GM19238 (cell line): ENCODE measurements around the gene ALPG.
"Not testable (repeated sequence)": the region's sequence is repeated elsewhere in the genome, so short reads cannot be mapped to it uniquely, and the experiment has no call there.

Experiments
- DNase-seq: peaks from one replicate; pipeline ENCODE4 v3.0.0; 2011; ENCODE audit warnings: low spot score; ENCODE audit not compliant: insufficient read length

ALPG gene

DNA sequence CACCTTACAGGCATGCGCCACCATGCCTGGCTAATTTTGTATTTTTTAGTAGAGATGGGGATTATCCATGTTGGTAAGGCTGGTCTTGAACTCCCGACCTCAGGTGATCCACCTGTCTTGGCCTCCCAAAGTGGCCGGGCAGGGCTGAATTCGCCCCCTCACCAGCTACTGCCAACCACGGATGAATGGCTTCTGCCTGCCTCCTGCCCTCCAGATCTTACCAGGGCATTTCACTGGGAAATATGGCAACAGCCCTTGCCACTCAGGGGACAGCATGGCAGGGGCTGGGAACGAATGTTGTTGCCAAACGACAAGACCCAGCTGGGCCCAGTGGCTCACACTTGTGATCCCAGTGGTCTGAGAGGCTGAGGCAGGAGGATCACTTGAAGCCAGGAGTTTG lies 29.9 kb upstream of the ALPG start:
- DNase-seq: no peak

DNA sequence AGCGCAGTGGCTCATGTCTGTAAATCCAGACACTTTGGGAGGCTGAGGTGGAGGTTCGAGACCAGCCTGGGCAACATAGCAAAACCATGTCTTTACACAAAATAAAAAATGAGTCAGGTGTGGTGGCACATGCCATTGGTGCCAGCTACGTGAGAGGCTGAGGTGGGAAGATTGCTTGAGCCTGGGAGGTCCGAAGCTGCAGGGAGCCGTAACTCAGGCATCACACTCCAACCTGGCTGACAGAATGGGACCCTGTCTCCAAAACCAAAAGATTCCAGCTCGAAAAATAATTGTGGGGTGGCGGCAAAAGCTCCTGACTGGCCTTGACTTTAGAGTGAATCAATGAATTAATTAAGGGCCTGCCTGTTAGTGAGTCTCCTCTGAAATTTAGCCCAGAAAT lies 29.3 kb upstream of the ALPG start:
- no peak for DNase-seq

DNA sequence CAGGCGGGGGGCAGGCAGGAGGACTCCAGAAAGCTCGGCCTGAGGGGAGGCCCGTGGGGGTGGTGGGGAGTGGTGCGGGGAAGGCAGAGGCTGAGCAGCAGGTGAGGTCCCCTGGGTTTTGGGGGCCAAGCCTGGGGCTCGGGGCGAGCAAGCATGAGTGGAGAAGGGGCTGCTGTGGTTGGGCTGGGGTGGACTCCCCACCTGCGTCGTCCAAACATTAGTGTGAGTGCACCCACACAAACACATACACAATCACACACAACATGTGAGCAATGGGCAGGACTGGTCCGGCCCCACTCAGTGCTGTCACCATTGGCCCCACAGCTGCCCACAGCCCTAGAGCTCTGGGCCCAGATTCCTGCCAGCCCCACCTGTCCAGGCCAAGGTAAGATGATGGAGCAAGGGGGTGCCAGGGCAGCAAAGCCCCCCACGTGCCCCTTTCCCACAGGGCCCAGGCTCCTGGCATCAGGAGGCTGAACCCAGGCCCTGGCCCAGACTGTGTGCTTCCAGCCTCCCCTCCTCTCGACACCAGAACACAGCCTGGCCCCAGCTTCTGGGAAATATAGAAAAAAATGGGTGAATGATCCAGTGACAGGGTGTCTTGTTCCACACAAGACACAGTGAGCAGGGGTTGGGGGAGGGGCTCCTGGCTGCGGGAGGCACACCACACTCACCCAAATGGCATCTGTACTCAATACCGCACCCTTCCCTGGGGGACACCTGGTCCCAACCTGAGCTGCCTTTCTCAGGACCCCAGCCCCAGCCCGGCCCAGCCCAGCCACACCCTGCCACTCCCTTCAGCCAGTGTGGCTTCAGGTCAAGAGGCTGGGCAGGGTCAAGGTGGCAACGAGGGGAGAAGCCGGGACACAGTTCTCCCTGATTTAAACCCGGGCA lies 28.6 kb upstream of the ALPG start:
- DNase-seq: no peak

DNA sequence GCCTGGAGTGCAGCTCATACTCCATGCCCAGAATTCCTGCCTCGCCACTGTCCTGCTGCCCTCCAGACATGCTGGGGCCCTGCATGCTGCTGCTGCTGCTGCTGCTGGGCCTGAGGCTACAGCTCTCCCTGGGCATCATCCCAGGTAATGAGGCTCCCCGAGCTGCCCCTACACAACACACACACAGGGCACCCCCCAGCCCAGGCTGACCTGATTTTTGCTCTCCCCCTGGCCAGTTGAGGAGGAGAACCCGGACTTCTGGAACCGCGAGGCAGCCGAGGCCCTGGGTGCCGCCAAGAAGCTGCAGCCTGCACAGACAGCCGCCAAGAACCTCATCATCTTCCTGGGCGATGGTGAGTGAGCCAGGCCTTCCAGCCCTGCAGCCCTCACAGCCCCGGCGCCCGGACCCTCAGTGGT lies 27.9 kb upstream of the ALPG start, which contains the start of gene ALPP:
TSS of gene ALPP (plus strand) at position 17 of the 417 bp plus-strand sequence. CDS start at position 69, 52 bp downstream.
- not testable (repeated sequence) for DNase-seq

DNA sequence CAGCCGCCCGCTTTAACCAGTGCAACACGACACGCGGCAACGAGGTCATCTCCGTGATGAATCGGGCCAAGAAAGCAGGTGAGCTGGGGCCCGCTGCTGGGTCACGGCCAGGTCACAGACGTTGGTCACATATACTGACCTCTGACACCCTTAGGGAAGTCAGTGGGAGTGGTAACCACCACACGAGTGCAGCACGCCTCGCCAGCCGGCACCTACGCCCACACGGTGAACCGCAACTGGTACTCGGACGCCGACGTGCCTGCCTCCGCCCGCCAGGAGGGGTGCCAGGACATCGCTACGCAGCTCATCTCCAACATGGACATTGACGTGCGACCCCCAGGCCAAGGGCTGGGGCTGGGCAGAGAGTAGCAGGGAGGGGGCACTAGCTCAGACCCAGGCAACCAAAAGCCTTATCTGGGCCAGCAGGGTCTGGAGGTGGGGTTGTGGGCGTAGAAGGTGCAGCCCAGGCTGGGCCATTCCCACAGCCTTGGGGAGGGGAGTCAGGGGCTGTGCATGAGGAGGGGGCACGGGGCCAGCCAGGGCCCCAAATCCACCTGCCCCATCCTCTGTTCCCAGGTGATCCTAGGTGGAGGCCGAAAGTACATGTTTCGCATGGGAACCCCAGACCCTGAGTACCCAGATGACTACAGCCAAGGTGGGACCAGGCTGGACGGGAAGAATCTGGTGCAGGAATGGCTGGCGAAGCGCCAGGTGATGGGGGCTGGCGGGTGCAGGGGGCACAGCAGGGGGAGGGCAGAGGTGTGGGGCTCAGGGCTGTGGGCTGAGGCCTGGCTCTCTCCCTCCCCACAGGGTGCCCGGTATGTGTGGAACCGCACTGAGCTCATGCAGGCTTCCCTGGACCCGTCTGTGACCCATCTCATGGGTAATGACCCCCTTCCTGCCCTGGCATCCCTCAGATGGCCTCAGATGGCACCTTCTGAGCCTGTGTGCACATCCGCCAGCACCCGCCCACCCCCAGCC lies 26.7 kb upstream of the ALPG start:
- DNase-seq: not testable (repeated sequence)

DNA sequence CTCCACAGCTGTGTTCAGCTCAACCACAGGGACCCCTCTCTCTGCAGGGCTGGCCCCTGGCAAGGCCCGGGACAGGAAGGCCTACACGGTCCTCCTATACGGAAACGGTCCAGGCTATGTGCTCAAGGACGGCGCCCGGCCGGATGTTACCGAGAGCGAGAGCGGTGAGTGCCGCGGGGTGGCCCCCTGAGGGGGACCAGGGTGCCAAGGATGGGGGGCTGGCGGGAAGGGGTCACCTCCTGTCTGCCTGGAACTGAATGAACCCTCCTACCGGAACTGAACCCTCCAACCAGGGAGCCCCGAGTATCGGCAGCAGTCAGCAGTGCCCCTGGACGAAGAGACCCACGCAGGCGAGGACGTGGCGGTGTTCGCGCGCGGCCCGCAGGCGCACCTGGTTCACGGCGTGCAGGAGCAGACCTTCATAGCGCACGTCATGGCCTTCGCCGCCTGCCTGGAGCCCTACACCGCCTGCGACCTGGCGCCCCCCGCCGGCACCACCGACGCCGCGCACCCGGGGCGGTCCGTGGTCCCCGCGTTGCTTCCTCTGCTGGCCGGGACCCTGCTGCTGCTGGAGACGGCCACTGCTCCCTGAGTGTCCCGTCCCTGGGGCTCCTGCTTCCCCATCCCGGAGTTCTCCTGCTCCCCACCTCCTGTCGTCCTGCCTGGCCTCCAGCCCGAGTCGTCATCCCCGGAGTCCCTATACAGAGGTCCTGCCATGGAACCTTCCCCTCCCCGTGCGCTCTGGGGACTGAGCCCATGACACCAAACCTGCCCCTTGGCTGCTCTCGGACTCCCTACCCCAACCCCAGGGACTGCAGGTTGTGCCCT lies 25.2 kb upstream of the ALPG start:
- not testable (repeated sequence) for DNase-seq

DNA sequence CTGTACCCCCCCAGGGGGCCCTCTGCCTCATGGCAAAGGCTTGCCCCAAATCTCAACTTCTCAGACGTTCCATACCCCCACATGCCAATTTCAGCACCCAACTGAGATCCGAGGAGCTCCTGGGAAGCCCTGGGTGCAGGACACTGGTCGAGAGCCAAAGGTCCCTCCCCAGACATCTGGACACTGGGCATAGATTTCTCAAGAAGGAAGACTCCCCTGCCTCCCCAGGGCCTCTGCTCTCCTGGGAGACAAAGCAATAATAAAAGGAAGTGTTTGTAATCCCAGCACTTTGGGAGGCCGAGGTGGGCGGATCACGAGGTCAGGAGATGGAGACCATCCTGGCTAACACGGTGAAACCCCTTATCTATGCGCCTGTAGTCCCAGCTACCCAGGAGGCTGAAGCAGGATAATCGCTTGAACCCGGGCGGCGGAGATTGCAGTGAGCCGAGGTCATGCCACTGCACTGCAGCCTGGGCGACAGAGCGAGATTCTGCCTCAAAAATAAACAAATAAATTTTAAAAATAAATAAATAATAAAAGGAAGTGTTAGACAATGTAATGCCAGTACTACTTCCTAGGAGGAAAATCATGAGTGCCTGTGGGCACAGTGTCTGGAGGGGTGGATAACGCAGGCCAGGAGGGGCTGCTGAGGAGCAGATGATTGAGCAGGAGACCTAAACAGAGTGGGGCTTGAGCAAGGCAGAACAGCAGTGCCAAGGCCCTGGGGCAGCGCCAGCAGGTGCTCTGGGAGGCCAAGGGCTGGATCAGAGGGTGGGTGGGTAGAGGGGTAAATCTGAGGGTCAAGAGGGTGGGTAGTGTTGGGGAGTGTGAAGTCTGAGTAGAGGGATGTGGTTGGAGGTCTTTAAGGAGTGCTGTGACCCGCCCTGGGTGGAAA lies 24.1 kb upstream of the ALPG start:
- no peak for DNase-seq

DNA sequence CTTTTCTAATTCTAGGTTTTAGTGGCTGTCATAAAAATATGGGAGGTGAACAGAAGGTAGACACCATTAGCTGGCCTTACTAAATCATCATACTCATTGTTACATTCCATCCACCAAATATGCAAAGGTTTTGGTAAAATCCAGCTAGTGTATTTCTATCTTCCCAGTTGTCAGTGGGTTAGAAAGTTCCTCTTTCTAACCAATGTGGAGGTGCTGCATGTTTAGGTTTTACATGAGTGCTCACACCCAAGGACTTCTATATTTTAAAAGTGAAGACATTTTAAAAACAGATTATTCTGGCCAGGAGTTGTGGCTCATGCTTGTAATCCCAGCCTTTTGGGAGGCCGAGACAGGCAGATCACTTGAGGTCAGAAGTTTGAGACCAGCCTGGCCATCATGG lies 22.2 kb upstream of the ALPG start:
- no peak for DNase-seq

DNA sequence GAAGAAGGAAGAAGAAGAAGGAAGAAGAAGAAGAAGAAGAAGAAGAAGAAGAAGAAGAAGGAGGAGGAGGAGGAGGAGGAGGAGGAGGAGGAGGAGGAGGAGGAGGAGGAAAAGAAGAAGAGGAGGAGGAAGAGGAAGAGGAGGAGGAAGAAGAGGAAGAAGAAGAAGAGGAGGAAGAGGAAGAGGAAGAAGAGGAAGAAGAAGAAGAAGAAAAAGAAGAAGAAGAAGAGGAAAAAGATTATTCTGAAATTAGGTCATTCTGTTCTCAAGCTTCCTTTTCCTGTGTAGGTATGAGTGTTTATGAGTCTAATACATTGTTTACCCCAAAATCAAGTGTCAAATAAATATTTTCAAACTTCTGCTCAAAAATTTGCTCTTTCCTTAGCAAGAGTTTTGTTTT lies 21.6 kb upstream of the ALPG start:
- DNase-seq: not testable (repeated sequence)

DNA sequence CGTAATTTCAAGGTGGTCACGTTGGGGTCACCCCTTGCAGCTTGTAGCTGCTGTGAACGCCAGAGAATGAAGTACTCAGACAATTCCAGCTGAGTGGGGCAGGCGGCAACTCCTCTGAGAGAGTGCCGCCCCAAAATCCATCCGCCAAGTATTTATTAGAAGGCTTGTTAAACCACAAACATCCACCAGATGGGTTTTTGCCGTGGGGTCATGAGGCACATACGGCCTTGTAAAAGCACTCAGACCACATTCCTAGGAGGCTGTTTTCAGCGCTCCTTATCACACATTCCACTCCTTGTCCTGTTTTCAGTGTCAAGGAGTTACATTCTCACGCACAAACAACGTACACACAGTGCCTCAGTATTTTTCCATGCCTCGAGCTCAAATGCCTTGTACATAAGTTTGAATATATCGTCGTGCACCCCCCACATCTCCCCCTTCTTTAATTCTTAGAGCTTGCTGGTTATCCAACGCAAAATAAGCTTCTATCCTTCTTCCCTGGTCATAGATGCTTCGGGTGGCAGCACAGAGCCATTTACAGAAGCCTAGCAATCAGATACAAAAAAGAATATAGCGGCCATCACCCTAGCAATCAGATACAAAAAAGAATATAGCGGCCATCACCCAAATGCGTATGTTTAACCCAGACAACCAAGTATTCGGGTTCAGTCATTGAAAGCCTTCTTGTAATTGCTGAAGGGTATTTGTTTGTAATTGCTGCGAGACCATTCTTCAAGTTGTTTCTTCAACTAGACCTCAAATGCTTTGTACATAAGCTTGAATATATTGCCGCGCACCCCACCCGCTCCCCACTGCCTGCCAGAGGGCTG lies 20.8 kb upstream of the ALPG start:
- DNase-seq: no peak

DNA sequence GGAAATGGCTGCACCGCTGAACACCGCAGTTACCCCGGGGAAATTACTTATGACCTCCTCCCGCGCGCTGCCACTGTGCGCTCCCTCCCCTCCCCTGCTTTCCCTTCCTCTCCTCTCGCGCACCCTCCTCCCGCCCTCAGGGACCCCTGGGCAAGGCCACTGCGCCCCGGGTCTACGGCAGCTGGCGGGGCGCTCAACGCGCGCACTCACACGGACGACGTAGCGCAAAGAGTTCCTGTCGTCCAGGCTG lies 20.2 kb upstream of the ALPG start:
- DNase-seq: no peak

DNA sequence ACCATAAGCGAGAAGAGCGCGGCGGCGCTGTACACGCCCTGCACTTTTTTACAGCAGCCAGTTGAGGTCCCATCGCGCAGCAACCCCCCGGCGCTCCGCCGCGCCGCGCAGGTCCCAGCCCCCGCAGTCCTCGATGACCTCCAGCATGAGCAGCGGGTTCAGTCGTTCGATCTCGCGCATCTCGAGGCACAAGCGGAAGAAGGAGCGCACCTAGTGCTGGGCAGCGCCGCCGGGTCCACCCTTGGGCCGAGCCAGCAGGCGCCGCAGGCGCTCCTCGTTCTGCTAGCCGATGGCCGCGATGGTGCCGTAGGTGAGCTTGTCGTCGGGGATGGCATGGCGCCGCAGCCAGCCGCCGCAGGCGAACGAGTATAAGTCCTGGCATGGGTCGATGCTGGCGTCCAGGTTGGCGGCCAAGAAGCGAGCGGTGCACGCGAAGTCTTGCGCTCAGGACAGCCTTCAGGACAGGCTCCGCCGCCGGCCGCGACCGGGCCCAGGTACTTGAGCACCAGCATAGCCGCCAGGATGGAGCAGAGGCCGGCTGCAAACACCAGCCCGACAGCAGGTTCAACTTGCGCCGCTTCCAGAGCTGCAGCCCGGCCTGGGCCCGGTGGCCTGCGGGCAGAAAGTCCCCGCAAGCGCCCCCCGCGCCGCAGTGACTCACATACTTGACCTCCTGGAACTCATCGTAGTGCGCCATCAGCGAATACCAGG lies 19.7 kb upstream of the ALPG start:
- DNase-seq: no peak

DNA sequence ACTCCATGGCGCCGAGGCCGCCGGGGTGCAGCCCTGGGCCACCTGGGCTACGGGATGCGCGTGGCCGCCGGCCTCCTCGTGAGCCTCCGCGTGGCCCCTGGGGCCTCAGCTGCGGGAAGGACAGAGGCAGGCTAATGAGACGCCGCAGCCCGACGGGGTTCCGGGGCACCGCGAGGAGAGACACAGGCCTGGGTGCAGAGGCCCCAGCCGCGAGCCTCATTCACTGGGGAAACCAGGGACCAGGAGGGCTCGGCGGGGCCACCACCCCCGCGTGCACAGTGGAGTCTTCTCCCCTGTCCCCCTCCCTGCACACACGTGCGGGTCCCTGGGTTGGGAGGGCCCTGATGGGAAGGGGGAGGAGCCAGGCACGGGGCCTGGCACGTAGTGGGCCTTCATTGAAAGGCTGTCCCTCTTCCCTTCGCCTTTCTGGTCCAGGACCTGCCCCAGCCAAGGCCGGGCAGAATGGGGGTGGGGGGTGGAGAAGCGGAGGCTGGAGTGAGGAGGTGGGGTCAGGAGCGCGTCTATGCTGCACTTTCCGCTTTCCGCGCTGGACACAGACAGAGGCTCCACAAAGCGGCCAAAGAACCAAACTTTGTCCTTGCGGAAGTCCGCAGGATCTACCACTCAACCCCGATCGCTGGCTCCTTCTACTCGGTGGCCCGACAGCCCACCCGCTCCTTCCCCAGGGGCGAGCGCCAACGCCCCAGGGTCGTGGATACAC lies 19.0 kb upstream of the ALPG start:
- DNase-seq: no peak

DNA sequence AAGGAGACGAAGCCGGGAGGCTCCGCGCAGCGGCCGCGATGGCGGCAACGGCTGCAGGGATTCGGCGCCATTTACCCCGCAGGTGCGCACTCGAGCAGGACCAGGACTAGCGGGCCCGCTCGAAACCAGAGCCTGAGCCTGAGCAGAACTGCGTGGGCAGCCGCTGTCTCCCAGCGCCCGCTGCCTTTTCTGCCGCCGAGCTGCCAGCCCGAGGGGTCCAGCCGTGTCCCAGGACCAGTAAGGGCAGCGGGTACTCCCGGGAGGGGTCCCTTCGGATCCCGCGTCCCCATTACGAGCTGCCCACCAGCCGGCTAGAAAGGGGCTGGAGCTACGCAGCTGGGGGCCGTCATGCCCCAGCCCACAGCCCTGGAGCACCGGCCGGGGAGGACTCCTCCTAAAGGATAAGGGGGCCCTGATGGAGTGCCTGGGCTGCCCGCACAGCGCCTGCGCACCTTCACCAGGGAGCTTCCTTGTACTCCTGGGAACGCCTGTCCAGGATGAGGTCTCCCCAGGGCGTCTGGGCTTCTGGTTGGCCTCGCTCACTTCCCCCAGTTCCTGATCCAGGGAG lies 18.2 kb upstream of the ALPG start:
- DNase-seq: no peak

DNA sequence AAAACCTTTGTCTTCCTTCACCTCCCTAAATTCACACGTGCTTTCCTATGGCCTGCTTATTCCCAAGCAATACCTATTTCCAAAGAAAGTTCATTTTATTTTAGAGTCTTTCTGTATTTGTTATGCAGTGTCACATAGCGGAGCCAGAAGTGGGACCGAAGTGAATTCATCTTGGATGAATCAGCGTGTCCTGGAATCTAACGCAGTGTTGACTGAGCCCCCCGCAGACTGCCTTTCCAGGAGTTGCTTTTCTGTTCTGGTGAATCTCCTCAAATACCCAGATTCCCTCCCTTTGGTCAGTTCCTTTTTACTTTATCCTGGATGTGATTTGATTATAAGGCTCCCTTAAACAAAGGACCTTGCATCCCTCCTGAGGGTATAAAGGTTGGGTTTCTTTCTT lies 17.3 kb upstream of the ALPG start:
- no peak for DNase-seq

DNA sequence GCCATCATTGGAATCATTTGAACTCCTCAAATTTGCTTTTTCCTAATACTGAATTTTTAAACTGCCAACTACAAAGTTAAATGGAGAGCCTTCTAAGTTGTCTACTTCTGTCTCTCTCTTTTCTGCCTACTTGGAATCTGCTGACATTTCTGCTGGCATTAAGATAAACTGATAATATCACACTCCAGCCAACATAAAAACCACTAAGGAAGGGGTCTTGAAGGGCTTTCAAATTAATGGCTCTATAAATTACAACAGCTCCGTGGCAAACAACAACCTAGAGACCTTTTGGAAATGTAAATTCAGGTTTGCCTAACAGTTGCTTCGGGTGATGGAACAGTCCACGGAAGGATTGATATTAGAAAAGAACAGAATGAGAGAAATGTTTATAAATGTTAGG lies 16.0 kb upstream of the ALPG start:
- no peak for DNase-seq

DNA sequence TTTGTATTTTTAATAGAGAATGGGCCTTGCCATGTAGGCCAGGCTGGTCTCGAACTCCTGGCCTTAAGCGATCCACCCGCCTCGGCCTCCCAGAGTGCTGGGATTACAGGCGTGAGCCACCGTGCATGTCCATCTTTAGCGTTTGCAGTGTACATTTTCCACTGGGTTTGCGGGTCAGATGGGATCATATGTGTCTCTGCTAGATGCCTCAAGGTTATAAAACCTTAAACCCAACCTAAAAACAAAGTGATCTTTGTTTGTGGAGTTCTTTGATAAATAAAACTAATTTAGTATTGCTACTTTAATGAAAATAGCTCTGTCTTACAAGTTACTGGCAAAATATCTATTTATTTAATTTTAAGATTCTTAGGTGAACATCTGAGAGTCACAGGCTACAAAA lies 13.1 kb upstream of the ALPG start:
- DNase-seq: no peak

DNA sequence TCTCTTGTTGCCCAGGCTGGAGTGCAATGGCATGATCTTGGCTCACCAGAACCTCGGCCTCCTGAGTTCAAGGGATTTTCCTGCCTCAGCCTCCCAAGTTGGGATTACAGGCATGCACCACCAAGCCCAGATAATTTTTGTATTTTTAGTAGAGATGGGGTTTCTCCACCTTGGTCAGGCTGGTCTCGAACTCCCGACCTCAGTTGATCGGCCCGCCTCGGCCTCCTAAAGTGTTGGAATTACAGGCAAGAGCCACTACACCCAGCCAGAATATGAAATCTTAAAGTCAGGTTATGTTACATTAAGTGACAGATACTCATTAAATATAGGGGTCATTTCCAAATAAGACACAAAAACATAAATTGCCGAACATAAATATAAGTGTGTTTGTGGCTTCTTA lies 12.2 kb upstream of the ALPG start:
- DNase-seq: not testable (repeated sequence)
